Renal pelvis (tissue), 4 donors: ENCODE measurements around the gene PCDHA1. TPM values are rescaled to one million over a fixed set of nuclear protein-coding genes. Genes with fewer than 3 reads are reported as not detected.
"Not testable (repeated sequence)": the region's sequence is repeated elsewhere in the genome, so short reads cannot be mapped to it uniquely, and the experiment has no call there.

Experiments
- DNase-seq: peaks from one replicate; pipeline ENCODE4 v3.0.0-alpha.2; 2013
- polyA plus RNA-seq, 3 donors: library from polyadenylated mRNA; unstranded; fragments of 120-200 nt; gene quantifications; one replicate each; pipeline ENCODE4 v1.2.1, GENCODE V29; 2013; ENCODE audit not compliant: insufficient read length in 3 of 3

Gene PCDHA1
- polyA plus RNA-seq, 3 donors = 0.15 TPM; not detected in 2

DNA sequence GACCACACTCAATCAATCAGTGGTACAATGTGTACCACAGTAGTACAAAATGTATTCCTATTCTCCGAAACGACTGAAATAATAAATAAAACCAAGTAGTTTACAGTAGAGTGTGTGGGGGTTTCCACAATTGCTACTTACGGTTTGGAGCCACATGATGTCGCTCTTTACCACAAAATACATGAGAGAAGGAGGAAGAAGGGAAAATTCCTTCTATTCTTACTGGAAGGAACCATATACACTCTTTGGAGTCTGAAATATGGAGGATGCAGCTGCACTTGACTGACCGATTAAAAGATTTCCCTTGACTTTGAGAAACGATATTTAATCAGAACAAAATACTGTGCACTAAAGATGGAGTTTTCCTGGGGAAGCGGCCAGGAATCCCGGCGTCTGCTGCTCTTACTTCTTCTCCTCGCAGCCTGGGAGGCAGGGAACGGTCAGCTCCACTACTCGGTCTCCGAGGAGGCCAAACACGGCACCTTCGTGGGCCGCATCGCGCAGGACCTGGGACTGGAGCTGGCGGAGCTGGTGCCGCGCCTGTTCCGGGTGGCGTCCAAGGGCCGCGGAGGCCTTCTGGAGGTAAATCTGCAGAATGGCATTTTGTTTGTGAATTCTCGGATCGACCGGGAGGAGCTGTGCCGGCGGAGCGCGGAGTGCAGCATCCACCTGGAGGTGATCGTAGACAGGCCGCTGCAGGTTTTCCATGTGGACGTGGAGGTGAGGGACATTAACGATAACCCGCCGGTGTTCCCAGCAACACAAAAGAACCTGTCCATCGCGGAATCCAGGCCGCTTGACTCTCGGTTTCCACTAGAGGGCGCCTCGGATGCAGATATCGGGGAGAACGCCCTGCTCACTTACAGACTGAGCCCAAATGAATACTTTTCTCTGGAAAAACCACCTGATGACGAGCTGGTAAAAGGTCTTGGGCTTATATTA is 21.2 kb downstream of the PCDHA1 start, which contains the start of gene PCDHA4:
TSS of gene PCDHA4 (plus strand) at position 235 of the 942 bp plus-strand sequence.
- DNase-seq = no peak

DNA sequence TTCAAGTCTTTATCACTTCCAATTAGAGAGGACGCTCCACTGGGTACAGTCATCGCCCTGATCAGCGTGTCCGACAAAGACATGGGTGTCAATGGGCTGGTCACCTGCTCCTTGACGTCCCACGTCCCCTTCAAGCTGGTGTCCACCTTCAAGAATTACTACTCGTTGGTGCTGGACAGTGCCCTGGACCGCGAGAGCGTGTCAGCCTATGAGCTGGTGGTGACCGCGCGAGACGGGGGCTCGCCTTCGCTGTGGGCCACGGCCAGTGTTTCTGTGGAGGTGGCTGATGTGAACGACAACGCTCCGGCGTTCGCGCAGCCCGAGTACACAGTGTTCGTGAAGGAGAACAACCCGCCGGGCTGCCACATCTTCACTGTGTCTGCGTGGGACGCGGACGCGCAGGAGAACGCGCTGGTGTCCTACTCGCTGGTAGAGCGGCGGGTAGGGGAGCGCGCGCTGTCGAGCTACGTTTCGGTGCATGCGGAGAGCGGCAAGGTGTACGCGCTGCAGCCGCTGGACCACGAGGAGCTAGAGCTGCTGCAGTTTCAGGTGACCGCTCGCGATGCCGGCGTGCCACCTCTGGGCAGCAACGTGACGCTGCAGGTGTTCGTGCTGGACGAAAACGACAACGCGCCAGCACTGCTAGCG is 22.4 kb downstream of the PCDHA1 start:
- not testable (repeated sequence) for DNase-seq

DNA sequence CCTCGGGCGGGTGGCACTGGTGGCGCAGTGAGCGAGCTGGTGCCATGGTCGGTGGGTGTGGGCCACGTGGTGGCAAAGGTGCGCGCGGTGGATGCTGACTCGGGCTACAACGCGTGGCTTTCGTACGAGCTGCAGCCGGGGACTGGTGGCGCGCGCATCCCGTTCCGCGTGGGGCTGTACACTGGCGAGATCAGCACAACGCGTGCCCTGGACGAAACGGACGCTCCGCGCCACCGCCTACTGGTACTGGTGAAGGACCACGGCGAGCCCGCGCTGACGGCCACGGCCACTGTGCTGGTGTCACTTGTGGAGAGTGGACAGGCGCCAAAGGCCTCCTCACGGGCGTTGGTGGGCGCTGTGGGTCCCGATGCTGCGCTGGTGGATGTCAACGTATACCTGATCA is 22.9 kb downstream of the PCDHA1 start:
- no peak for DNase-seq

DNA sequence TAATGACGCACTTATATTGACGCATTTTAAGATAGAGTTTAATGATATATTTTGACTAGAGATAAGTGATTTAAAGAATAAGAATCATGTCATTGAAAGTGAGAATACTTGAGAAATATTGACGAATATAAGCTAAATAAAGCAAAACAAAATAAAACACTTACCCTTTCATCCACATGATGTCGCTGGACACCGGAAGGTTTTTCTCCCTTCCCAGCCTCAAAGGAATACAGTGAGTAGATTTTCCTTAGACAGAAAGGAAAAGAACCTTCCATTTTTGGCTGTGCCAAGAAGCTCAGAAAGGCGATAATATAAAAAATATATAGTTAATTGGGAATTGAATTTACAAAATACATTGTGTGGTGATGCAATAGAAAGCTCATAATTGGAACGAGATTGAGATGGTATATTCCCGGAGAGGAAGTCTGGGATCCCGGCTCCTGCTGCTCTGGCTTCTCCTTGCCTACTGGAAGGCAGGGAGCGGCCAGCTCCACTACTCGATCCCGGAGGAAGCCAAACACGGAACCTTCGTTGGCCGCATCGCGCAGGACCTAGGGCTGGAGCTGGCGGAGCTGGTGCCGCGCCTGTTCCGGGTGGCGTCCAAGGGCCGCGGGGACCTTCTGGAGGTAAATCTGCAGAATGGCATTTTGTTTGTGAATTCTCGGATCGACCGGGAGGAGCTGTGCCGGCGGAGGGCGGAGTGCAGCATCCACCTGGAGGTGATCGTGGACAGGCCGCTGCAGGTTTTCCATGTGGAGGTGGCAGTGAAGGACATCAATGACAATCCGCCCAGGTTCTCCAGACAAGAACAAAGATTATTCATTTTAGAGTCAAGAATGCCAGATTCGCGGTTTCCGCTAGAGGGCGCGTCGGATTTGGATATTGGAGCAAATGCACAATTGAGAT is 35.7 kb downstream of the PCDHA1 start, which contains the start of gene PCDHA5:
TSS of gene PCDHA5 (plus strand) at position 239 of the 906 bp plus-strand sequence.
- DNase-seq = no peak

DNA sequence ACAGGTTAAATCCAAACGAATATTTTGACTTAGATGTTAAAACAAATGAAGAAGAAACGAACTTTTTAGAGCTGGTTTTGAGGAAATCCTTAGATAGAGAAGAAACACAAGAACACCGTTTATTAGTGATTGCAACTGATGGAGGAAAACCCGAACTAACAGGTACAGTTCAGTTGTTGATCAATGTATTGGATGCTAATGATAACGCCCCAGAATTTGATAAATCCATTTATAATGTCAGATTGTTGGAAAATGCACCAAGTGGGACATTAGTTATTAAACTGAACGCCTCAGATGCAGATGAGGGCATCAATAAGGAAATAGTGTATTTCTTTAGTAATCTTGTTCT is 36.3 kb downstream of the PCDHA1 start:
- DNase-seq = no peak

DNA sequence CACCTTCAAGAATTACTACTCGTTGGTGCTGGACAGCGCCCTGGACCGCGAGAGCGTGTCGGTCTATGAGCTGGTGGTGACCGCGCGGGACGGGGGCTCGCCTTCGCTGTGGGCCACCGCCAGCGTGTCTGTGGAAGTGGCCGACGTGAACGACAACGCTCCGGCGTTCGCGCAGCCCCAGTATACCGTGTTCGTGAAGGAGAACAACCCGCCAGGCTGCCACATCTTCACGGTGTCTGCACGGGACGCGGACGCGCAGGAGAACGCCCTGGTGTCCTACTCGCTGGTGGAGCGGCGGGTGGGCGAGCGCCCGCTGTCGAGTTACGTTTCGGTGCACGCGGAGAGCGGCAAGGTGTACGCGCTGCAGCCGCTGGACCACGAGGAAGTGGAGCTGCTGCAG is 37.0 kb downstream of the PCDHA1 start:
- DNase-seq = not testable (repeated sequence)

DNA sequence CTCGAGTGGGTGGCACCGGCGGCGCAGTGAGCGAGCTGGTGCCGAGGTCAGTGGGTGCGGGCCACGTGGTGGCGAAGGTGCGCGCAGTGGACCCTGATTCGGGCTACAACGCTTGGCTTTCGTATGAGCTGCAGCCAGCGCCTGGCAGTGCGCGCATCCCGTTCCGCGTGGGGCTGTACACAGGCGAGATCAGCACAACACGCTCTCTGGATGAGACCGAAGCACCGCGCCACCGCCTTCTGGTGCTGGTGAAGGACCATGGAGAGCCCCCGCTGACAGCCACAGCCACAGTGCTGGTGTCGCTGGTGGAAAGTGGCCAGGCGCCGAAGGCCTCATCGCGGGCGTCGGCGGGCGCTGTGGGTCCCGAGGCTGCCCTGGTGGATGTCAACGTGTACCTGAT is 37.5 kb downstream of the PCDHA1 start:
- DNase-seq = no peak

DNA sequence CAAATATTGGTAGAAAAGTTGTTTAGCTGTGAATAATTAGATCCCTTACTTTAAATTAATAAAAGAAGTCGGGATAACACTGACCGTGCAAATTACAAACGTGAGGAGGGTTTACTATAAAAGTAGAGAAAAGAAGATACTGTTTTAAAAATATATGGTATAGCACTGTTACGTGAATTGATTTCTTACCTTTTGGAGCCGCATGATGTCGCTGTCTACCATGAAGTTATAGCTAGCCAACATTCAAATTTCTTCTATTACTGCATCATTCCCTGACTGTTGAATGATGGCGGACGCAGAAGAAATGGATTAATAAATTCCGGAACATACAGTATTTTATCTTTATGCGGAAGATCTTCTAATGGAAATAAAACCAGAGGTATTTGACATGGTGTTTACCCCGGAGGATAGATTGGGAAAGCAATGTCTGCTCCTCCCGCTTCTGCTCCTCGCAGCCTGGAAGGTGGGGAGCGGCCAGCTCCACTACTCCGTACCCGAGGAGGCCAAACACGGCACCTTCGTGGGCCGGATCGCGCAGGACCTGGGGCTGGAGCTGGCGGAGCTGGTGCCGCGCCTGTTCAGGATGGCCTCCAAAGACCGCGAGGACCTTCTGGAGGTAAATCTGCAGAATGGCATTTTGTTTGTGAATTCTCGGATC is 41.9 kb downstream of the PCDHA1 start, which contains the start of gene PCDHA6:
TSS of gene PCDHA6 (plus strand) at position 257 of the 658 bp plus-strand sequence. CDS start at position 389, 132 bp downstream.
- DNase-seq = no peak

DNA sequence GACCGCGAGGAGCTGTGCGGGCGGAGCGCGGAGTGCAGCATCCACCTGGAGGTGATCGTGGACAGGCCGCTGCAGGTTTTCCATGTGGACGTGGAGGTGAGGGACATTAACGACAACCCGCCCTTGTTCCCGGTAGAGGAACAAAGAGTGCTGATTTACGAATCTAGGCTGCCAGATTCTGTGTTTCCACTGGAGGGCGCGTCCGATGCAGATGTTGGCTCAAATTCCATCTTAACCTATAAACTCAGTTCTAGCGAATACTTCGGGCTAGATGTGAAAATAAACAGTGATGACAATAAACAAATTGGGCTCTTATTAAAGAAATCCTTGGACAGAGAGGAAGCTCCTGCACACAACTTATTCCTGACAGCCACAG is 42.4 kb downstream of the PCDHA1 start:
- no peak for DNase-seq

DNA sequence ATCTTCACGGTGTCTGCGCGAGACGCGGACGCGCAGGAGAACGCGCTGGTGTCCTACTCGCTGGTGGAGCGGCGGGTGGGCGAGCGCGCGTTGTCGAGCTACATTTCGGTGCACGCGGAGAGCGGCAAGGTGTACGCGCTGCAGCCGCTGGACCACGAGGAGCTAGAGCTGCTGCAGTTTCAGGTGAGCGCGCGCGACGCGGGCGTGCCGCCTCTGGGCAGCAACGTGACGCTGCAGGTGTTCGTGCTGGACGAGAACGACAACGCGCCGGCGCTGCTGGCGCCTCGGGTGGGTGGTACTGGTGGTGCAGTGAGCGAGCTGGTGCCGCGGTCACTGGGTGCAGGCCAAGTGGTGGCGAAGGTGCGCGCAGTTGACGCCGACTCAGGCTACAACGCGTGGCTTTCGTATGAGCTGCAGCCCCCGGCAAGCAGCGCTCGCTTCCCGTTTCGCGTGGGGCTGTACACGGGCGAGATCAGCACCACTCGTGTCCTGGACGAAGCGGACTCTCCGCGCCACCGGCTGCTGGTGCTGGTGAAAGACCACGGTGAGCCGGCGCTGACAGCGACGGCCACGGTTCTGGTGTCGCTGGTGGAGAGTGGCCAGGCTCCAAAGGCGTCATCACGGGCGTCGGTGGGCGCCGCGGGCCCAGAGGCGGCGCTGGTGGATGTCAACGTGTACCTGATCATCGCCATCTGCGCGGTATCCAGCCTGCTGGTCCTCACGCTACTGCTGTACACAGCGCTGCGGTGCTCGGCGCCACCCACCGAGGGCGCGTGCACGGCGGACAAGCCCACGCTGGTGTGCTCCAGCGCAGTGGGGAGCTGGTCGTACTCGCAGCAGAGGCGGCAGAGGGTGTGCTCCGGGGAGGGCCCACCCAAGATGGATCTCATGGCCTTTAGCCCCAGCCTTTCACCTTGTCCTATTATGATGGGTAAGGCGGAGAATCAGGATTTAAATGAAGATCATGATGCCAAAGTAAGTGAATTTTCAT is 43.9 kb downstream of the PCDHA1 start:
- DNase-seq = not testable (repeated sequence)

DNA sequence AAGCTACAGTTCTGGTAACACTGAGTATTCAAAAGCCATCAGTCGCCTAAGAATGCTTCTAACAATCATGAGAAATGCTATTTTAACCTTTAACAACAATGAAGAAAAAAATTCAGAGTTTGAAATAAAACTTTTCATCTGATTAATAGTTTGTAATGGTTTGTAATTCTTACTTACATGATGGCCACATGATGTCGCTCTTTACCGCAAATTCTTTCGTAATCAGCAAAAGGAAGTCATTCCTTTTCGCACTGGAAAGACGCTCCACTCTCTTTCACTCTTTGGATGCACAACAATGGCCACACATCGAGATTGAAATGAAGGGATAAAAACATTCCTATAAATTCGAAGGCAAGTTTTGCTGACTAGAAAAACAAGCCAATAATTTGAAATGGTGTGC is 48.1 kb downstream of the PCDHA1 start, which contains the start of gene PCDHA7:
TSS of gene PCDHA7 (plus strand) at position 277 of the 400 bp plus-strand sequence. CDS start at position 392, 115 bp downstream.
- DNase-seq = peak; percentile 2

DNA sequence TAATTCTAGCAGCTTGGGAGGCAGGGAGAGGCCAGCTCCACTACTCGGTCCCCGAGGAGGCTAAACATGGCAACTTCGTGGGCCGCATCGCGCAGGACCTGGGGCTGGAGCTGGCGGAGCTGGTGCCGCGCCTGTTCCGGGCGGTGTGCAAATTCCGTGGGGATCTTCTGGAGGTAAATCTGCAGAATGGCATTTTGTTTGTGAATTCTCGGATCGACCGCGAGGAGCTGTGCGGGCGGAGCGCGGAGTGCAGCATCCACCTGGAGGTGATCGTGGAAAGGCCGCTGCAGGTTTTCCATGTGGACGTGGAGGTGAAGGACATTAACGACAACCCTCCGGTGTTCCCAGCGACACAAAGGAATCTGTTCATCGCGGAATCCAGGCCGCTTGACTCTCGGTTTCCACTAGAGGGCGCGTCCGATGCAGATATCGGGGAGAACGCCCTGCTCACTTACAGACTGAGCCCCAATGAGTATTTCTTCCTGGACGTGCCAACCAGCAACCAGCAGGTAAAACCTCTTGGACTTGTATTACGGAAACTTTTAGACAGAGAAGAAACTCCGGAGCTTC is 48.6 kb downstream of the PCDHA1 start:
- not testable (repeated sequence) for DNase-seq

DNA sequence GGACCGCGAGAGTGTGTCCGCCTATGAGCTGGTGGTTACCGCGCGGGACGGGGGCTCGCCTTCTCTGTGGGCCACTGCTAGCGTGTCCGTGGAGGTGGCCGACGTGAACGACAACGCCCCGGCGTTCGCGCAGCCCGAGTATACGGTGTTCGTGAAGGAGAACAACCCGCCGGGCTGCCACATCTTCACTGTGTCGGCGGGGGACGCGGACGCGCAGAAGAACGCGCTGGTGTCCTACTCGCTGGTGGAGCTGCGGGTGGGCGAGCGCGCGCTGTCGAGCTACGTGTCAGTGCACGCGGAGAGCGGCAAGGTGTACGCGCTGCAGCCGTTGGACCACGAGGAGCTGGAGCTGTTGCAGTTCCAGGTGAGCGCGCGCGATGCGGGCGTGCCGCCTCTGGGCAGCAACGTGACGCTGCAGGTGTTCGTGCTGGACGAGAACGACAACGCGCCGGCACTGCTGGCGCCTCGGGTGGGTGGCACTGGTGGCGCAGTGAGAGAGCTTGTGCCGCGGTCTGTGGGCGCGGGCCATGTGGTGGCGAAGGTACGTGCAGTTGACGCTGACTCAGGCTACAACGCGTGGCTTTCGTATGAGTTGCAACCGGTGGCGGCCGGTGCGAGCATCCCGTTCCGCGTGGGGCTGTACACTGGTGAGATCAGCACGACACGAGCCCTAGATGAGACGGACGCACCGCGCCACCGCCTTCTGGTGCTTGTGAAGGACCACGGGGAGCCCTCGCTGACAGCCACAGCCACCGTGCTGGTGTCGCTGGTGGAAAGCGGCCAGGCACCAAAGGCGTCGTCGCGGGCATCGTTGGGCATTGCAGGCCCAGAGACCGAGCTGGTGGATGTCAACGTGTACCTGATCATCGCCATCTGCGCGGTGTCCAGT is 49.9 kb downstream of the PCDHA1 start:
- no peak for DNase-seq

DNA sequence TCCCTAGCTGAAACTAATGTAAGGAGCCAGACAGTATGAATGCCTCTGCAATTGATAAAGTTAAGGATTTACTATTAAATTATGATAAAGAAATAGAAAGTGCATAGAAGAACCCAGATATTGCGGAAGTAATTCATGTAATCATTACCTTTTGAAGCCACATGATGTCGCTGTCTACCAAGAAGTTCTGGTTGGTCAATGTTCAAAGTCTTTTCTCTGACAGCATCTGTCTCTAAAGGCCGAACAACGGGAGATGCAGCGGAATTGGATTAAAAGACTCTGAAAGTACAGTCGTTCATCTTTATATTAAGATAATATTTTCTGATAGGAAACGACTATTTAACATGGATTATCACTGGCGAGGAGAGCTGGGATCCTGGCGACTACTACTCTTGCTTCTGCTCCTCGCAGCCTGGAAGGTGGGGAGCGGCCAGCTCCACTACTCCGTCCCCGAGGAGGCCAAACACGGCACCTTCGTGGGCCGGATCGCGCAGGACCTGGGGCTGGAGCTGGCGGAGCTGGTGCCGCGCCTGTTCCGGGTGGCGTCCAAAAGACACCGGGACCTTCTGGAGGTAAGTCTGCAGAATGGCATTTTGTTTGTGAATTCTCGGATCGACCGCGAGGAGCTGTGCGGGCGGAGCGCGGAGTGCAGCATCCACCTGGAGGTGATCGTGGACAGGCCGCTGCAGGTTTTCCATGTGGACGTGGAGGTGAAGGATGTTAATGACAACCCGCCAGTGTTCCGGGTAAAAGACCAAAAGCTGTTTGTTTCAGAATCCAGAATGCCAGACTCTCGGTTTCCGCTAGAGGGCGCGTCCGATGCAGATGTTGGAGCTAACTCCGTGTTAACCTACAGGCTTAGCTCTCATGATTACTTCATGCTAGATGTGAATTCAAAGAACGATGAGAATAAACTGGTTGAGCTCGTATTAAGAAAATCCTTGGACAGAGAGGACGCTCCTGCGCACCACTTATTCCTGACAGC is 55.3 kb downstream of the PCDHA1 start, which contains the start of gene PCDHA8:
TSS of gene PCDHA8 (plus strand) at position 210 of the 985 bp plus-strand sequence. CDS start at position 345, 135 bp downstream.
- no peak for DNase-seq

DNA sequence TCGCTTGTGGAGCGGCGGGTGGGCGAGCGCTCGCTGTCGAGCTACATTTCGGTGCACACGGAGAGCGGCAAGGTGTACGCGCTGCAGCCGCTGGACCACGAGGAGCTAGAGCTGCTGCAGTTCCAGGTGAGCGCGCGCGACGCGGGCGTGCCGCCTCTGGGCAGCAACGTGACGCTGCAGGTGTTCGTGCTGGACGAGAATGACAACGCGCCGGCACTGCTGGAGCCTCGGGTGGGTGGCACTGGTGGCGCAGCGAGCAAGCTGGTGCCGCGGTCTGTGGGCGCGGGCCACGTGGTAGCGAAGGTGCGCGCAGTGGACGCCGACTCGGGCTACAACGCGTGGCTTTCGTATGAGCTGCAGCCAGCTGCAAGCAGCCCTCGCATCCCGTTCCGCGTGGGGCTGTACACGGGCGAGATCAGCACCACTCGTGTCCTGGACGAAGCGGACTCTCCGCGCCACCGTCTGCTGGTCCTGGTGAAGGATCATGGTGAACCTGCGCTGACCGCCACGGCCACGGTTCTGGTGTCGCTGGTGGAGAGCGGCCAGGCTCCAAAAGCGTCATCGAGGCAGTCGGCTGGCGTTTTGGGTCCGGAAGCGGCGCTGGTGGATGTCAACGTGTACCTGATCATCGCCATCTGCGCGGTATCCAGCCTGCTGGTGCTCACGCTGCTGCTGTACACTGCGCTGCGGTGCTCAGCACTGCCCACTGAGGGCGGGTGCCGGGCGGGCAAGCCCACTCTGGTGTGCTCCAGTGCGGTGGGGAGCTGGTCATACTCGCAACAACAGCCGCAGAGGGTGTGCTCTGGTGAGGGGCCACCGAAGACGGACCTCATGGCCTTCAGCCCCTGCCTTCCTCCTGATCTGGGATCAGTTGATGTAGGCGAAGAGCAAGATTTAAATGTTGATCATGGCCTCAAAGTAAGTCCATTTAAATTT is 57.1 kb downstream of the PCDHA1 start:
- no peak for DNase-seq
